ENCODE data around the gene SOX15.
"Not testable (repeated sequence)": the region's sequence is repeated elsewhere in the genome, so short reads cannot be mapped to it uniquely, and the experiment has no call there.

Gene SOX15

DNA sequence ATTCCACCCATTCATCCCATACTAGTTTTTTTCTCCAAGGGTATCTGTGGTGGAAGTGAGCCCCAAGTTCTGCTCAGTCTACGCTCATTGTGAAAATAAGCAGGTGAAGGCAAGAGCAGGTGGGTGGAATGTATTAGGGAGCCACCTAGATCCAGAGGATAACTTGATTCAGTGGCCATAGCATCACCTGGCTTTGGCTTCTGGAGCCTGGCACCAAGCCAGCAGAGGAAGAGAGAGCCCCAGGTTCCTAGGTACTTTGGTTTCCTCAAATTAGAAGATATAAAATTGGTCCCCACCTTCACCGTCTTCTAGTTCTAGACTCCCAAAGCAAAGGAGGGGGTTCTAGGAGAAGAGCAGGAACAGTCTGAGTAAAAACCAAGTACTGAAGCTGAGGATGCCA, 20.7 kb upstream of the SOX15 start:
- H3K4me3 ChIP-seq (ENCODE audit: control insufficient read depth, low read depth, low read length) = no peak overlapping the region
- TF ChIP-seq, protein P1, sequence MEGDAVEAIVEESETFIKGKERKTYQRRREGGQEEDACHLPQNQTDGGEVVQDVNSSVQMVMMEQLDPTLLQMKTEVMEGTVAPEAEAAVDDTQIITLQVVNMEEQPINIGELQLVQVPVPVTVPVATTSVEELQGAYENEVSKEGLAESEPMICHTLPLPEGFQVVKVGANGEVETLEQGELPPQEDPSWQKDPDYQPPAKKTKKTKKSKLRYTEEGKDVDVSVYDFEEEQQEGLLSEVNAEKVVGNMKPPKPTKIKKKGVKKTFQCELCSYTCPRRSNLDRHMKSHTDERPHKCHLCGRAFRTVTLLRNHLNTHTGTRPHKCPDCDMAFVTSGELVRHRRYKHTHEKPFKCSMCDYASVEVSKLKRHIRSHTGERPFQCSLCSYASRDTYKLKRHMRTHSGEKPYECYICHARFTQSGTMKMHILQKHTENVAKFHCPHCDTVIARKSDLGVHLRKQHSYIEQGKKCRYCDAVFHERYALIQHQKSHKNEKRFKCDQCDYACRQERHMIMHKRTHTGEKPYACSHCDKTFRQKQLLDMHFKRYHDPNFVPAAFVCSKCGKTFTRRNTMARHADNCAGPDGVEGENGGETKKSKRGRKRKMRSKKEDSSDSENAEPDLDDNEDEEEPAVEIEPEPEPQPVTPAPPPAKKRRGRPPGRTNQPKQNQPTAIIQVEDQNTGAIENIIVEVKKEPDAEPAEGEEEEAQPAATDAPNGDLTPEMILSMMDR (conservative IDR thresholded peaks at IDR 0.05; ENCODE audit: control insufficient read depth, insufficient read depth, low read depth, low read length) = no peak
- DNase-seq (ENCODE audit: low read depth) = no peak

- H3K4me3 ChIP-seq (ENCODE audit: control insufficient read depth, low read depth, low read length) = no peak overlapping the region
- no peak for DNase-seq (ENCODE audit: low read depth)
- TF ChIP-seq, protein P1 (conservative IDR thresholded peaks at IDR 0.05; ENCODE audit: control insufficient read depth, insufficient read depth, low read depth, low read length) = no peak
Observed at GRCh38 chr17:7606280-7606679, 16.4 kb upstream of the SOX15 start.

DNA sequence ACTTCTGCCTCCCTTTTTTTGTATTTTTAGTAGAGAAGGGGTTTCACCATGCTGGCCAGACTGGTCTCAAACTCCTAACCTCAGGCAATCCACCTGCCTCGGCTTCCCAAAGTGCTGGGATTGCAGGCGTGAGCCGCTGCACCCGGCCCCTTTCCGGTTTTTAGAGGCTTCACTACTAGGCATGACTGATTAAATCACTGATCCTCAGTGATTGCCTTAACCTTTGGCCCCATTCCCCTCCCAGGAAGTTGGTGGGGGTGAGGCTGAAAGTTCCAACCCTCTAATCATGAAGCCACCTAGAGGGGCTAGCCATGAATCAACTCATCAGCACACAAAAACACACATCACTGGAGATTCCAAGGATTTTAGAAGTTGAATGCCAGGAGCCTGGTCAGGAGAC, 7.7 kb upstream of the SOX15 start:
- DNase-seq (ENCODE audit: low read depth); H3K4me3 ChIP-seq (ENCODE audit: control insufficient read depth, low read depth, low read length): not testable (repeated sequence)

GRCh38 chr17:7593296-7593695, 3.4 kb upstream of the SOX15 start:
- no peak for DNase-seq (ENCODE audit: low read depth)

DNA sequence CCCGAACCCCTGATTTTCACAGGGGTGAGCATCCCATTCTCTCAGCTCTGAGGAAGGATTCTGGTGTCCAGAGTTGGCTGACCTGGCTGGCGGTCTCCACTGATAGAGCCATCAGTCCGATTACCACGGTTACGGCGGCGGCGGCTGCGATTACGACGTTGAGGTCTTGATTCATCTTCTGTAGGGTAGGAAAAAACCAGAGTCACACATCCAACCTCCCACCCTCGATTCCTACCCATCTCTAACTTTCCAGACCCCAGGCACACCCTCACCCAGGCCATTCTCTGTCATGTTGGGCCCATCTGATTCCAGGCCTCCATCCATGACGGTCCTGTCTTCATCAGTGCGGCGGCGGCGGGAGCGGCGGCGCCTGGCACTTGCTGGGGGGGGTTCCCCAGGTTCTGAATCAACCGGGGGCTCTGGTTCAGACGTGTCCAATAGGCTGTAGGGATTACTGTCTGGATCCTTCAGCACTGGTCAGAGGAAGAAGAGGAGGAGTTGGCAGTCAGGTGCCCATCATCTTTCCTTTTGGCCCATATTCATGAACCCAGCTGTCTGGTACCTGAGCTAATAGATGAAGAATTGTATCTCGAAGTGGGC, 2.6 kb upstream of the SOX15 start:
- H3K4me3 ChIP-seq (ENCODE audit: control insufficient read depth, low read depth, low read length) = no peak overlapping the region
- no peak for DNase-seq (ENCODE audit: low read depth)
- TF ChIP-seq, protein P1 (conservative IDR thresholded peaks at IDR 0.05; ENCODE audit: control insufficient read depth, insufficient read depth, low read depth, low read length) = no peak

More at GRCh38 chr17:7593296-7593695, 3.4 kb upstream of the SOX15 start:
- H3K4me3 ChIP-seq (ENCODE audit: control insufficient read depth, low read depth, low read length) = no peak overlapping the region
- TF ChIP-seq, protein P1 (conservative IDR thresholded peaks at IDR 0.05; ENCODE audit: control insufficient read depth, insufficient read depth, low read depth, low read length) = no peak

DNA sequence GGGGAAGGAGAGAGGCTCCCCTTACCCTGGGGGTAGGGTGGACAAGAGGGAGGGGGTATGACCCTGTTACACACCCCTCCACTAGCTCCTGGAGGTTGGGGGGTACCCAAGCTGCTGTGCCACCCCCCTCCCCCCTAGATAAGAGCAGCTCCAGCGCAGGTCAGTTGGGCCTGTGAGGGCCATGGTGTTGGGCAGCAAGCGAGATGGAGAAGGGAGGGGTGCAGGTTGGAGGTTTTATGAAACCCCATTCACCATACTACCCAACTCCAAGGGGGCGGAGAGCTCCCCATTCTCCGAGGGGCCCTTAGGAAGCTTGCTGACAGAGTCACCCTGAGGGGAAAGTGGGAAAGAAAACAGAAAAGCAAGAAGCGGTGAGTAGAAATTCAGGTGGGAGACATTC, 1.7 kb upstream of the SOX15 start:
- TF ChIP-seq, protein P1 (conservative IDR thresholded peaks at IDR 0.05; ENCODE audit: control insufficient read depth, insufficient read depth, low read depth, low read length) = no peak
- H3K4me3 ChIP-seq (ENCODE audit: control insufficient read depth, low read depth, low read length) = no peak overlapping the region
- no peak for DNase-seq (ENCODE audit: low read depth)

DNA sequence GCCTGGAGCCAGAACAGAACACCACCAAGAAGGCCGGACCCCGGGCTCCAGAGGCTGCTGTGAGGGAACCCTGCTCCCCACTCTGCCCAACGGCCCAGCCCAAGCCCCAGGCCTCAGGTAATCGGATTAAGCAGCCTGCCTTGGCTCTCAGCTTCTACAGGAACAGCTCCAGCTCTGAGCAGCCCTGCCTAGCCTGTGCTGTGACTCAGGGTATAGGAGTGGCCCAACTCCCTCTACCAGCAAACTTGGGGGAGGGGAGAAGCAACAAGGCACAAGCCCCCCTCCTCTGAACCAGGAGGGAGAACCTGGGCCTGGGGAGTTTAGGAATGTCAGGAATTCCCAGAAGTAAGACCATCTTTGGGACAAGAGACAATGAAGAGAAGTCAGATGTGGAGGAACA, 849 bp upstream of the SOX15 start:
- TF ChIP-seq, protein P1 (conservative IDR thresholded peaks at IDR 0.05; ENCODE audit: control insufficient read depth, insufficient read depth, low read depth, low read length) = no peak
- DNase-seq (ENCODE audit: low read depth) = peak; percentile 65
- no peak overlapping the region for H3K4me3 ChIP-seq (ENCODE audit: control insufficient read depth, low read depth, low read length)

All from fibroblast of mammary gland (primary cell).